ENCODE data around the gene SPNS1.
"Not testable (repeated sequence)": the region's sequence is repeated elsewhere in the genome, so short reads cannot be mapped to it uniquely, and the experiment has no call there.

The SPNS1 gene

DNA sequence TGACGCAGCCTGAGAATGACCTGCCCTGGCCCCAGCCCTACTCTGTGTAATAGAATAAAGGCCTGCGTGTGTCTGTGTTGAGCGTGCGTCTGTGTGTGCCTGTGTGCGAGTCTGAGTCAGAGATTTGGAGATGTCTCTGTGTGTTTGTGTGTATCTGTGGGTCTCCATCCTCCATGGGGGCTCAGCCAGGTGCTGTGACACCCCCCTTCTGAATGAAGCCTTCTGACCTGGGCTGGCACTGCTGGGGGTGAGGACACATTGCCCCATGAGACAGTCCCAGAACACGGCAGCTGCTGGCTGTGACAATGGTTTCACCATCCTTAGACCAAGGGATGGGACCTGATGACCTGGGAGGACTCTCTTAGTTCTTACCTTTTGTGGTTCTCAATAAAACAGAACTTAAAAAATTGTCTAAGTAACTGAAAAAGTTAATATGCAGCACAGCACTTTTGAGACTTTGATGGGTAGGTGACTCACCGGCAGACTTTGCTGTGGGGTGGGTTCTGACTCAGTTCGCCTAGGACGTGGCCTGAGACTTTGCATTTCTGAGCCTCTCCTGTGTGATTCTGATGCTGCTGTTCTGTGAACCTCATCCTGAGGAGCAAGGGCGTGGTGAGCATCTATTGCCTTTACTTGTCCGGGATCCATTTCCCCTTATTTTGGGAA lies 15.9 kb downstream of the SPNS1 start:
- DNase-seq (ENCODE audit: low spot score), result no peak

DNA sequence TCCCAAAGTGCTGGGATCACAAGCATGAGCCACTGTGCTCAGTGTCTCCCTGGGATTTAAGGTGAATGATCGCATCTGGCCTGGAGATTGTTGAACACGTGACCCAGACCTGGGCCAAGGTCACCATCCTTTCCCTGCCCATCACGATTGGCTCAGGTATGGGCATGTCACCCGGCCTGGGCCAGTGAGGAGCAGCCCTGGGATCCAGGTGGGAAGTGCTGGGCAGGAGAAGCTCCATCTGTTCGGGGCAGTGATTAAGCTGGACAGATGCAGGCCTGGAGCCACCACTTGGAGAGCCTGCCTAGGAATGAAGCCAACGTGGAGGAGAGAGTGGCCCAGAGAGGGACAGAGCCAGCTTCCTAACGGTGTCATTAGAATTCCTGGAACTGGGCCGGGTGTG lies 17.1 kb downstream of the SPNS1 start:
- no peak for DNase-seq (ENCODE audit: low spot score)

DNA sequence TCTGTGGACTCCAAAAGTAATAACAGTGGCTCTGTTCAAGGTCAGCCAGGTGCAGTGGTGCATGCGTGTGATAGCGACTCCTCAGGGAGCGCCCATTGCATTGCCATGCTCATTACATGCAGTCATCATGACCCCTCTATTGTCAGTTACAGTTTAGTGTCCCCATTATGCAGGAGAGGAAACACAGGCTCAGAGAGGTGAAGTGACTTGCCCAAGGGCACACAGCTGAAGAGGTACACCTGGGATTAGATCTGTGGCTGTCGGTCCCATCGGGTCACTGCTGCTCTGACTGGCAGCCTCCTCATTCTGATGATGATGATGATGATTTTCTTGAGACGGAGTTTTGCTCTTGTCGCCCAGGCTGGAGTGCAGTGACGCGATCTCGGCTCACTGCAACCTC lies 17.9 kb downstream of the SPNS1 start:
- DNase-seq (ENCODE audit: low spot score), result no peak

- DNase-seq (ENCODE audit: low spot score), result no peak
Measured at GRCh38 chr16:28998837-28999236, 24.3 kb downstream of the SPNS1 start.

- DNase-seq (ENCODE audit: low spot score), result no peak
Measured at GRCh38 chr16:28999577-28999976, 25.0 kb downstream of the SPNS1 start.

DNA sequence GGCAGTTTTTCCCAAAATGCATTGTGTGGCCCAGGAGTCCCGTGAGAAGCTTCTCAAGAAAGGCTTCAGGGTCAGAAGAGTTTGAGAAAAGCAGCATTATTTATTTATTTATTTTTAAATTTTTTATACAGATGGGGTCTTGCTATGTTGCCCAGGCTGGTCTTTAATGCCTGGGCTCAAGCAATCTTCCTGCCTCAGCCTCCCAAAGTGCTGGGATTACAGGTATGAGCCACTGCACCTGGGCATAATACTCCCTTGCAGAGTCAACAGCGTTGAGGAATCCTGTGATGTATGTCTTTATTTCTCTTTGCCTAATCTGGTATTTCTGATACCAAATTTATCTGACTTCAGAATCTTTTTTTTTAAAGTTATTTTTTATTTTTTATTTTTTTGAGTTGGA lies 25.4 kb downstream of the SPNS1 start:
- DNase-seq (ENCODE audit: low spot score), result no peak

- DNase-seq (ENCODE audit: low spot score), result not testable (repeated sequence)
Measured at GRCh38 chr16:29004496-29005139, 30.0 kb downstream of the SPNS1 start.

DNA sequence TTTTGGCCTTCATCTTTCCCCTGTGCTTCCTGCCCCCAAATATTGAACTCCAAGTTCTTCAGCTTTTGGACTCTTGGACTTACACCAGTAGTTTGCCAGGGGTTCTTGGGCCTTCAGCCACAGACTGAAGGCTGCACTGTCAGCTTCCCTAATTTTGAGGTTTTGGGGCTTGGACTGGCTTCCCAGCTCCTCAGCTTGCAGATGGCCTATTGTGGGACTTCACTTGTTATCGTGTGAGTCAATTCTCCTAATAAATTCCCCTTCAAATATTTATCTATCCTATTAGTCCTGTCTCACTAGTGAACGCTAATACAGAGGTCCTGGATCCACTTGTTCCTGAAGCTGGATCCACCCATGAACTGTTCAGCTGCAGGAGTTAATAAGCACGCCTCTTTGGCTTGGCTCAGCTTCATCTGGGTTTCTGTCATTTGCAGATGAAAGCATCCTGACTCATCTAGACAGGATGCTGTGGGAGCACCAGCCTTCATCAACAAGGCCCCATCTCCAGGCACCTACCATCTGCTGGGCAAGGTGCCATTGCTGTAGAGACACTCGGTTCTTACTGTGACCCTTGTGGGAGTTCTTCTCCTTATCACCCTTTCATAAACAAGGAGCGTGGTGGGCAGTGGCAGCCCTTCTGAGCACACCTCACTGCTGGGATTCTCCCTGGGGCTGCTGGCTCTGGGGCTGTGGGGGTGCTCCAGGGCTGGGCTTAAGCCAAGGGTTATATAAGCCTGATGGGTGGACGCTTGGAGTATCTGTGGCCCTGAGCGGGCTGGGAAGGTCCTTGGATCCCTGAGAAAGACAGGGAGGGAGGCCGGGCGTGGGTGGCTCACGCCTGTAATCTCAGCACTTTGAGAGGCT lies 33.4 kb downstream of the SPNS1 start:
- DNase-seq (ENCODE audit: low spot score), result no peak

DNA sequence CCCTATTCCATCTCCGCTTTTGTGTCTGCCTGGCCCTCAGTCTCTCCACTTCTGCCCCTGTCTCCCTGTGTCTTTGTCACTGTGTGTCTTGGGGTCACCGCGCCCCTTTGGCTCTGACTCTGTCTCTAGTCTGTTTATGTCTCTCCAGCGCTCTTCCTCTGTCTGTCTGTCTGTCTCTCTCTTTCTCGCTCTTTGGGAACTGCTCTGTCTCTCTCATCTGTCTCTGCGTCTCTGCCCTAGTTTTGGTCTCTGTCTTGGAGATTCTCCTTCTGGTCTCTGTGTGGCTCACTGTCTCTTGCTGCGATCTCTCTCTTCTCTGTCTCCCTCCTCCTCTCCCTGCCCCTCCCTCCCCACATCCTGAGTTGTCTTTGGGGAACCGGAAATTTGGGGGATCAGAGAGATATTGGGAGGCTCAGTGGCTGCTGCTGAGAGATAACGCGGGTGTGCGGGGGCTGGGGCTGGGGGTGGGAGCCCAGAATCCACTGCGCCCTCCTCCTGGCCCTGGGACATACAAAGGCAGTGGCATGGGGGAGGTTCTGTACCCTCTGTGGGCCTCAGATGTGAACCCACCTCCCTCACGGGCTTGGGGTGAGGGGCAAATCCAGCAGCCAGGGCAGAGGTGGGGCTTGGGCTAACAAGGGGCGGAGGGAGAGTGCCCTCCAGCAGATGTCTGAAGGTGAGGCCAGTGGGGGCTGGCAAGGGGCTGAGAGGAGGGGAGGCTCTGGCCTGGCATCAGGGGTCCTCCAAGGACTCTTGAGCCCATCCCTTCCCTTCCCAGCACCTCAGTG lies 34.7 kb downstream of the SPNS1 start:
- no peak for DNase-seq (ENCODE audit: low spot score)

GRCh38 chr16:29009838-29010166 lies 35.2 kb downstream of the SPNS1 start:
- no peak for DNase-seq (ENCODE audit: low spot score)

DNA sequence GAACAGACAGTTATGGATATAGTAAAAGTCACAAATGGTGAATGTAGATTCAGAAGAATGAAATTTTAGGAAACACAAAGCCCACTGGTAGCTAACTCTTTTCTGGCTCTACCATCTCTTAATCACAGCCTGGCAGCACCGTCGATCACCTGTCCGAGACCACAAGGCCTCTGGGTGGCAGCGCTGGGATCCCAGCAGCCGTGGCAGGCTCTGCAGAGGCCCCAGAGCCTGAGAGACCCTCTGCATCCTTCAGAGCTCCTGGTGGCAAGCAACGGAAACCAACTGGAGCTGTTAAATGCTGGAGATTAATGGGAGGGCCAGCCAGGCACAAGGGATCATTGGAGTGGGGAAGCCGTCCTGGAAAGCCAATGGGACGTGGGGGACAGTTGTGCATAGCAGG lies 36.5 kb downstream of the SPNS1 start:
- no peak for DNase-seq (ENCODE audit: low spot score)

GRCh38 chr16:29011851-29012250 lies 37.3 kb downstream of the SPNS1 start:
- no peak for DNase-seq (ENCODE audit: low spot score)

DNA sequence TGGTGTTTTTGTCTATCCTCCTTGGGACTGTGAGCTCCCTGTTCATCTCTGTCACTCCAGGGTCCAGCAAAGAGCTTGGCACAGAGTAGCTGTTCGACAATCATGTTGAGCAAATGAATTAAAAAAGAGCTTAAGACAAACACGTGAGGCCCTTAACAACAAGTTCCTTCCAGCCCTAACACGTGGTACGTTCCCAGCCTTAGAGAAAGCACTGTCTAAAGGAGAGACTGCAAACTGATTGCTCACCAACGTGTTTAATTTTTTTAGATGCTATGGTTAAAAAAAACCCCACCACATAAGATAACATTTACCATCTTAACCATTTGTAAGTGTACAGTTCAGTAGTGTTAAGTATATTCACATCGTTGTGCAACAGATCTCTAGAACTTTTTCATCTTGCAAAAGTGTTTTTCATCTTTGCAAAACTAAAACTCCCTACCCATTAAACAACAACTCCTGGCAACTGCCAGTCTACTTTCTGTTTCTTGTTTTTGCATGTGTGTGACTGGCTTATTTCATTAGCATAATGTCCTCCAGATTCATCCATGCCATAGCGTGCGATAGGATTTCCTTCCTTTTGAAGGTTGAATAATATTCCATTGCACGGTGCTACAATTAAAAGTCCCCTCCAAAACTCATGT lies 38.5 kb downstream of the SPNS1 start:
- DNase-seq (ENCODE audit: low spot score), result no peak

- DNase-seq (ENCODE audit: low spot score), result no peak
Measured at GRCh38 chr16:29014561-29015069, 40.0 kb downstream of the SPNS1 start.

DNA sequence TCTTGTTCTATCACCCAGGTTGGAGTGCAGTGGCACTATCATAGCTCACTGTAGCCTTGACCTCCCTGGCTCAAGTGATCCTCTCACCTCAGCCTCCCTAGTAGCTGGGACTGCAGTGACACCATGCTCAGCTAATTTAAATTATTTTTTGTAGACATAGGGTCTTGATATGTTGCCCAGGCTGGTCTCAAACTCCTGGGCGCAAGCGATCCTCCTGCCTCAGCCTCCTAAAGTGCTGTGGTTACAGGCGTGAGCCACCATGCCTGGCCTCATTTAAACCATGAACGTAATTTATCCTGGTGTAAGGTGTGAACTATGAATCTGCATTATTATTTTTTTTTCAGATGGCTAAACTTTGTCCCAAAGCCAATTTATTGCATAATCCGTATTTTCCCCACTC lies 47.6 kb downstream of the SPNS1 start:
- no peak for DNase-seq (ENCODE audit: low spot score)

GRCh38 chr16:29023279-29024277 lies 49.0 kb downstream of the SPNS1 start:
- no peak for DNase-seq (ENCODE audit: low spot score)

DNA sequence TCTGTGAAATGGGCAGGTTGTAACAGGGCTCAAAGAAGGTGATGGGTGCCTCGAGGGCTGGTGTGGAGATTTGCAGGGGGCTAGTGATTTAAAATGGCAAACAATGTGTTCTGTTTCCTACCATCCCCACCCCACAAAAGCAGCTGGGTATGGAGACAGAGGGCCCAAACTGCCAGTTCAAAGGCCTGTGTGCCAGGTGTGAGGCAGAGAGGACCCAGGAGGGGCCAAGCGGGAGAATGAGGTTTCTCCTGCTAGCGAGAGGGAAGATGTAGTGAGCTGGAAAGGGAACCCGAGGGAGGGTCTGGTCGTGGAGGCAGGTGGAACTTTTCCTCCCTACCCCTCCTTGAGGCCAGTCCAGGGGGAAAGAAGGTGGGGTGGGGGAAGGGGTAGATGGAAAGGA lies 49.7 kb downstream of the SPNS1 start:
- DNase-seq (ENCODE audit: low spot score), result no peak

DNA sequence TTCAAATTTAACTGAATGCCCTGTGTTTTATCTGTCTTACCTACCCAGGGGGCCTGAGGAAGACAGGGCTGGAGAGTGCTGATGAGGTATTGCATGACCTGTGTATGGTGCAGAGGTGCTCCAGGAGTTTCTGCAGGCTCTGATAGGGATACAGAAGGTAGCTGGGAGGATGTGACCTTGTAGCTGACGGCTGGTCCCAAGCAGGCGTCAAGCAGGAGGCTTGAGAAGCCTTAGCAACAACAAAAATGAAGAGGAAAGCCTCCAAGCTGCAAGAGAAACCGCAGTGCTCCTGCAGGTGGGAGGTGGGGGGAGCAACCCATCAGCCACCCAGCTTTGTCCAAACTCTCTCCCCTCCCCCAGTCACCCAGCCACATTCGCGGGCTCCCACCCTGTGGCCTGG lies 50.6 kb downstream of the SPNS1 start:
- DNase-seq (ENCODE audit: low spot score), result no peak

GRCh38 chr16:29025735-29026134 lies 51.2 kb downstream of the SPNS1 start:
- no peak for DNase-seq (ENCODE audit: low spot score)

DNA sequence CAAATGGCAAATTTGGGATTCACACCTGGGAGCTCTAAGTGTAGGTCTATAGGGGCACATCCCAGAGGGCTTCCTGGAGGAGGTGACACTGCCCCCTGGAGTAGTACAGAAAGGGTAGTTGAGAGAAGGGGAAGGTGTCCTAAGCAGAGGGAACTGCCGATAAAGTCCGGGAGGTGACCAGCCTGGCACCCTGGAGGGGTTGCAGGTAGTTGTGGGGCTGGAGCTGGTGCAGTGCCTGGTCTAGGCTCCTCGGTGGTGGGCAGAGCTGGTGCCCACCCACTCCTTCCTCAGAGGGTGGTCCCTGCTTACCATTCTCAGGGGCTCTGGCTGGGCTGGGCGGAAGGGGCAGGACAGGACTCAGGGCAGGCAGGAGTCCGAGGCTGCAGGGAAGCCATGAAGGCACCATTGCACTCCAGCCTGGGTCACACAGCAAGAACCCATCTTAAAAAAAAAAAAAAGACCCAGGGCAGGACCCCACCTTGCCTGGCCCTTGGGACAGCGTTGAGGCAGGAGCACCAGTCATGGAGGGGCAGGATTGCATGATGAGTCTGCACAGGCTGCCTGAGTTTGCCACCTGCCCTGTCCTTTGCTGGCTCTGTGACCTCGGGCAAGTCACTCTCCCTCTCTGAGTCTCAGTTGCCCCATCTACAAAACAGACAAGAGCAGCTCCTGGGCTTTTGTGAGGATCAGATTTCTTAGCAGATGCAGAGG lies 54.0 kb downstream of the SPNS1 start:
- DNase-seq (ENCODE audit: low spot score), result no peak
